Measurements from ENCODE around the gene RASSF7. TPM values are rescaled to one million over a fixed set of nuclear protein-coding genes. Genes with fewer than 3 reads are reported as not detected.
A peak's percentile ranks its signal among the peaks of the same experiment; 100 is the strongest.

RASSF7 gene
- total and polyA plus RNA-seq, 2 donors from 2014 or later: 106 to 108 TPM

DNA sequence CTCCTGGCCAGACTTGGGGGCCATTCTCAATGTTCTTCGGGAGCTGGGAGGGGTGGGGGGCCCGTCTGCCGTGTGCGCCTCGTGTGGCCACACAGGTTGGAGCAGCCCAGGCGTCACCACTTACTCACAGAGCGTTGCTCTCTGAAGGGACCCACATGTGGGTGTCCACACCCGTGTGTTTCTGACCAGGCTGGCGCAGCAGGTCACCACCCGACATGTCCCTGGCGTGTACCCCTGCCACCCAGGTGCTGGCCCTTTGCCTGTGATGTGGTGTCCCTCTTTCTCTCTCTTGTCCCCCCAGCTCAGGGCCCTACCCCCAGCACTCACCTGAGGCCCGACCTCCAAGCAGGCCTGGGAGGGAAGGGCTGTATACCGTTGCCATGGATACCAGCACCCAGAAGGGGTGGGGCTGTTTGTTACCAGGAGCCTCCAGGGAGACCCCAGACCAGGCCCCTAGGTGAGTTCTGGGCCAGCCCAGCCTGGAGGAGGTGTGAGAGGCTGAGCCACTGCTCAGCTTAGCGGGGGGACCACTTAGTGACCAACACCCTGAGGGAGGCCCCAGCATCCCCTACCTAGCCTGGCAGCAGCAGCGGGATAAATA lies 1.6 kb upstream of the RASSF7 start:
- Histone ChIP-seq H3K4me1 (ENCODE audit: control insufficient read depth in 2 of 3, insufficient read depth in 2 of 3, low read depth in 1 of 3, low read length in 3 of 3) (peaks cover 0 to 34% (median 8%) of the 10 kb centered on the region in 3 donors), H3K27me3 (ENCODE audit: control insufficient read depth, insufficient read depth, low read length) (no peaks in the 10 kb centered on the region), H3K9ac (ENCODE audit: low read length in 3 of 3) (peak overlapping the region in 1 of 3 donors; percentile 7), H3K4me3 (ENCODE audit: low read length in 3 of 3) (no peak overlapping the region), H3K36me3 (ENCODE audit: control insufficient read depth in 2 of 3, insufficient read depth in 3 of 3, low read length in 3 of 3) (peaks cover 0 to 4% (median 0%) of the 10 kb centered on the region in 3 donors), H3K9me3 (ENCODE audit: control insufficient read depth in 2 of 3, insufficient read depth in 1 of 3, low read length in 3 of 3) (no peaks in the 10 kb centered on the region), H3K27ac (ENCODE audit: low read depth in 2 of 2, low read length in 2 of 2) (peak overlapping the region; percentile 14 to 80)
- DNase-seq (peak in 2 of 5 donors; percentile 68 to 84), FAIRE-seq (no peak)
- TF ChIP-seq, protein P1, sequence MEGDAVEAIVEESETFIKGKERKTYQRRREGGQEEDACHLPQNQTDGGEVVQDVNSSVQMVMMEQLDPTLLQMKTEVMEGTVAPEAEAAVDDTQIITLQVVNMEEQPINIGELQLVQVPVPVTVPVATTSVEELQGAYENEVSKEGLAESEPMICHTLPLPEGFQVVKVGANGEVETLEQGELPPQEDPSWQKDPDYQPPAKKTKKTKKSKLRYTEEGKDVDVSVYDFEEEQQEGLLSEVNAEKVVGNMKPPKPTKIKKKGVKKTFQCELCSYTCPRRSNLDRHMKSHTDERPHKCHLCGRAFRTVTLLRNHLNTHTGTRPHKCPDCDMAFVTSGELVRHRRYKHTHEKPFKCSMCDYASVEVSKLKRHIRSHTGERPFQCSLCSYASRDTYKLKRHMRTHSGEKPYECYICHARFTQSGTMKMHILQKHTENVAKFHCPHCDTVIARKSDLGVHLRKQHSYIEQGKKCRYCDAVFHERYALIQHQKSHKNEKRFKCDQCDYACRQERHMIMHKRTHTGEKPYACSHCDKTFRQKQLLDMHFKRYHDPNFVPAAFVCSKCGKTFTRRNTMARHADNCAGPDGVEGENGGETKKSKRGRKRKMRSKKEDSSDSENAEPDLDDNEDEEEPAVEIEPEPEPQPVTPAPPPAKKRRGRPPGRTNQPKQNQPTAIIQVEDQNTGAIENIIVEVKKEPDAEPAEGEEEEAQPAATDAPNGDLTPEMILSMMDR (IDR thresholded peaks at IDR 0.05; ENCODE audit: borderline replicate concordance, extremely low read depth, insufficient read depth): no peak
- intact Hi-C loops (cut with DNase I): loop anchor here (10.0 kb wide), 1 partner anchor 166 kb away; no protein-coding TSS in a partner anchor

GRCh38 chr11:559712-560304 lies 962 bp upstream of the RASSF7 start:
- no peaks in the 10 kb centered on the region for H3K9me3 ChIP-seq (ENCODE audit: control insufficient read depth in 2 of 3, insufficient read depth in 1 of 3, low read length in 3 of 3)
- no peaks in the 10 kb centered on the region for H3K27me3 ChIP-seq (ENCODE audit: control insufficient read depth, insufficient read depth, low read length)
- intact Hi-C loops (cut with DNase I): loop anchor here (10.0 kb wide), 1 partner anchor 165 kb away; no protein-coding TSS in a partner anchor
- TF ChIP-seq, protein P1 (IDR thresholded peaks at IDR 0.05; ENCODE audit: borderline replicate concordance, extremely low read depth, insufficient read depth): no peak
- peaks cover 0 to 34% (median 8%) of the 10 kb centered on the region in 3 donors for H3K4me1 ChIP-seq (ENCODE audit: control insufficient read depth in 2 of 3, insufficient read depth in 2 of 3, low read depth in 1 of 3, low read length in 3 of 3)
- DNase-seq: peak in 2 of 5 donors; percentile 77 to 89
- peak overlapping the region in 2 of 3 donors; percentile 3 to 52 for H3K4me3 ChIP-seq (ENCODE audit: low read length in 3 of 3)
- peaks cover 0 to 4% (median 0%) of the 10 kb centered on the region in 3 donors for H3K36me3 ChIP-seq (ENCODE audit: control insufficient read depth in 2 of 3, insufficient read depth in 3 of 3, low read length in 3 of 3)
- FAIRE-seq: no peak
- peak overlapping the region; percentile 79 to 90 for H3K27ac ChIP-seq (ENCODE audit: low read depth in 2 of 2, low read length in 2 of 2)
- peak overlapping the region in 1 of 3 donors; percentile 55 for H3K9ac ChIP-seq (ENCODE audit: low read length in 3 of 3)

- peaks cover 0 to 40% (median 8%) of the 10 kb centered on the region in 3 donors for H3K4me1 ChIP-seq (ENCODE audit: control insufficient read depth in 2 of 3, insufficient read depth in 2 of 3, low read depth in 1 of 3, low read length in 3 of 3)
- H3K4me3 ChIP-seq (ENCODE audit: low read length in 3 of 3): peak overlapping the region; percentile 65 to 70 (median 68)
- peak; percentile 87 to 95 (median 93) for DNase-seq
- intact Hi-C loops (cut with DNase I): no loop called here
- peaks cover 0 to 4% (median 0%) of the 10 kb centered on the region in 3 donors for H3K36me3 ChIP-seq (ENCODE audit: control insufficient read depth in 2 of 3, insufficient read depth in 3 of 3, low read length in 3 of 3)
- no peak for FAIRE-seq
- no peaks in the 10 kb centered on the region for H3K9me3 ChIP-seq (ENCODE audit: control insufficient read depth in 2 of 3, insufficient read depth in 1 of 3, low read length in 3 of 3)
- H3K9ac ChIP-seq (ENCODE audit: low read length in 3 of 3): peak overlapping the region; percentile 30 to 55 (median 39)
- peak overlapping the region; percentile 82 to 85 for H3K27ac ChIP-seq (ENCODE audit: low read depth in 2 of 2, low read length in 2 of 2)
- TF ChIP-seq, protein P1 (IDR thresholded peaks at IDR 0.05; ENCODE audit: borderline replicate concordance, extremely low read depth, insufficient read depth): no peak
- no peaks in the 10 kb centered on the region for H3K27me3 ChIP-seq (ENCODE audit: control insufficient read depth, insufficient read depth, low read length)
These were observed 606 bp downstream of the RASSF7 start for GRCh38 chr11:561148-562003.
